GM19099 (cell line): ENCODE measurements around the gene SVOPL.

Experiments used
- POLR2A ChIP-seq: IDR thresholded peaks from 3 replicates; pipeline ENCODE4 v1.6.1; 2011; ENCODE audit warnings: low read depth; ENCODE audit not compliant: insufficient read length; ENCODE audit errors: extremely low read depth

SVOPL gene, protein sequence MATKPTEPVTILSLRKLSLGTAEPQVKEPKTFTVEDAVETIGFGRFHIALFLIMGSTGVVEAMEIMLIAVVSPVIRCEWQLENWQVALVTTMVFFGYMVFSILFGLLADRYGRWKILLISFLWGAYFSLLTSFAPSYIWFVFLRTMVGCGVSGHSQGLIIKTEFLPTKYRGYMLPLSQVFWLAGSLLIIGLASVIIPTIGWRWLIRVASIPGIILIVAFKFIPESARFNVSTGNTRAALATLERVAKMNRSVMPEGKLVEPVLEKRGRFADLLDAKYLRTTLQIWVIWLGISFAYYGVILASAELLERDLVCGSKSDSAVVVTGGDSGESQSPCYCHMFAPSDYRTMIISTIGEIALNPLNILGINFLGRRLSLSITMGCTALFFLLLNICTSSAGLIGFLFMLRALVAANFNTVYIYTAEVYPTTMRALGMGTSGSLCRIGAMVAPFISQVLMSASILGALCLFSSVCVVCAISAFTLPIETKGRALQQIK

DNA sequence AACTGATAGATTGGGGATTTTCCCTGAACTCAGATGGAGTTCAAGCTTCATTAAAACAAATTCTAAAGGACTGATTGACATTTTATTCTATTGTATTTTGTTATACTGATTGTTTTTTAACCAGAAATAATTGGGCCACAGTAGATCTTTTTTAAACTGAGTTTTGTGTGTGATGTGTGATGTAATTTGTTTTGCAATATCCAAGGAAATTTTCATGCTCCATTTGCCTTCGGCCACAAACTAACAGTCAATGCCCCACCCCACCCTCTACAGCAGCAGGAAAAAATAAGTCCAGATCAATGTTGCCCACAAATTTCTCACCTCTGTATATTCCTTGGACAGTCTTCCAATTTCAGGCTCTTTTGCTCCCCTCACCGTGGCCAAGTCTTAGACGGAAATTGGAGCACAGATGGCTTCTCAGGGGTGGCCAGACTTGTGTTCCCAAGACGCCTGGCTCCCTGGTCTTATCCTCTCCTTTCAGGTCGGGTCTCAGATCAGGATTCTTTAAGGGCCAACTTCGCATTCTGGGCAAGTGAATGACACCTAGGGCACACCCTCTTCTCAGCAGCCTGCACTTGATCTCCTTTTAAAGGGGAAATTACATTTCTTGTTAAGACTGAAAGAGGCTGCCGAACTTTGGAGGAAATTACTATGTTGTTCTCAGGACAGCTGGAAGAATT lies at the start of gene SVOPL:
Gene SVOPL, minus strand, starts transcription at position 506 of the 680 bp plus-strand sequence. CDS start 22,317 bp downstream, outside the sequence.
- TF ChIP-seq POLR2A = no peak

DNA sequence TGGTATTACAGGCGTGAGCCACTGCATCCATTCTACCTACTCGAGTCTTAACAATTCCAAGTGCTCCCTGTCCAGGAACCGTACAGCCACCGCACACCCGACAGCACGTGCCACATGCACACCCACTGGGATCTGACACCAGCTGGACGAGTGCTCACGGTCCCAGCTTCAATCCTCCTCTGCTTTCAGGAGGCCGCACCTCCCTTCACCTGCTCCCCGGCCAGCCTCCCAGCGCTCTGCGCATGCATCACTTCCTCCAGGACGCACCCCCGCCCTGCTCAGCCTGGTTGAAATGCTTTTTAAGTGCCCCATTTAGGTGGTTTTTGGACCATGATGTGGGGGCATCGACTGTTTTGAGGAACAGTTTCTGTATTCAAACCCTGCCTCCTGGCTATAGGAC lies 49.3 kb upstream of the SVOPL start:
- no peak for TF ChIP-seq POLR2A

DNA sequence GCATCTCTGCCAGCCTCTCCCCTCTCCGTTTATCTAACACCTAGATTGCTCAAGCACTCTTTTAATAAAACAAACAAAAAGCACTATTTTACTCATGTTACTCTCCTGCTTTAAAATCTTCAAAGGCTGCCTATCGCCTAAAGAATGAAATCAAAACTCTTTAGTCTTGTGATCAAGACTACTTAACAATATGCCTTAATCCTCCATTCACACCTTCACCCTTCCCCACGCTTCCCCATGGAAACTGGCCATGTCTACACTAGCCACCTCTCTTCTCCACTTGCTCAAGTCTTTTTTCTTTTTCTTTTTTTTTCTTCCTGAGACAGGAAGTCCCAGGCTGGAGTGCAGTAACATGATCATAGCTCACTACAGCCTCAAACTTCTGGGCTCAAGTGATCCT lies 48.8 kb upstream of the SVOPL start:
- TF ChIP-seq POLR2A = no peak

DNA sequence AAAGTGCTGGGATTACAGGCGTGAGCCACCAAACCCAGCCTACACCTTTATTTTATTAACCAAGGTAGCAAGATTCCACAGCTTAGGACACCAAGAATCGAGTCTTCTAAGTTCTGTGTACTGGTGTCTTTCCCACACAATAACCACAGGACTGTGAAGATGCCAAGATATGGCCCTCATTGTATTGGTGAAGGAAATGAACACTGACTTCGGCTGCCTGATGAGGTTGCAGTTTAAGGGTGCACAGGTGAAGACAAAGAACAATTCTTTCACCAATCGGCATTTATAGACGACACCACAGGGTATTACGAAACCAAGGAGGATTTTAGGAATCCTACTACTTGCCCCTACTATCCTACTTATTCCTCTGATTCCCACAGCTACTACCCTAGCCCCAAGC lies 47.5 kb upstream of the SVOPL start:
- TF ChIP-seq POLR2A = no peak

DNA sequence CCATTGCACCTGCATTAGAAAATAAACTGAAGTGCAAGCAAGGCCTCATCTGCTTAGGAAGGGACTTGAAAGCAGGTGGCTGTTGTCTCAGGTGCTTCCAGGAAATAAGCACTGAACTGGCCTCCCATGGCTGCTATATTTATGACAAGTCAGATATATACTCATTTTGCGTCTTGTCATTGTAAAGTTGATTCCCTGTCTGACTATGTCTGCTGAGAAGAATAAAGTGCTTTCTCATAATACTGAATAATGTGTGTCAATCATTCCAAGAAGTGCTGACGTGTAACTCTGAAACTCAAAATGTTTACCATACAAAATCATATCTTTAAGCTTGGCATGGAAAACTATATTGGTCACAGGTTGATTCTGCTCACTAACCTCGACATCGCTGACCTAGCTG lies 44.9 kb upstream of the SVOPL start:
- no peak for TF ChIP-seq POLR2A

DNA sequence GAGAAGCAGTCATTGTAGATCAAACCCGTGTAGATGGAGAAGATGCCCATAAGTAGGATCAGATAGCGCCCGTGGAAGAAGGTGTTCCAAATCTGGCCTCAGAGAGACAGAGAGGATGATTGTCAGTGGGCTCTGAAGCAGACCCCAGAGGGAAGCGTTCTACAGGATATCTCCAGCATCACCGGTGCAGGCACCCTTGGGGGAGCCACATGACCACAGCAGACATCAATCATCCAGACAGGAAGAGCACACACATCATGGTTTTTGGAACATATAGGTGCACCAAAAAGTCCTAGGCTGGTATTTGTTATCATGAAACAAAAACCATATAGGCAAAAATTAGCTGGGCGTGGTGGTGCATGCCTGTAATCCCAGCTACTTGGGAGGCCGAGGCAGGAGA lies 44.0 kb upstream of the SVOPL start:
- TF ChIP-seq POLR2A = no peak

DNA sequence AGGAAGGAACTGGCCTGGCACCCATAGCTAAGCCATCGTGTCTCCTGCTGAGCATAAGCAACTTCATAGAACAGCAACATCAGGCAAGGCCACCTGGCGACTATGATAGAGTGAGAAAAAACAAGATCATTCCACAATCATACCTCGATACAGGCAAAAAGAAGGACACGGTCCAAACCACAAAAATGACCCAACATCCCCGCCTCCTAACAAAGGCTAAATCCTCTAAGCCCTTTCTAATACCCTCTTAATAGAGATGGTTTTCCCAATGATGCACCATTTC lies 40.2 kb upstream of the SVOPL start:
- TF ChIP-seq POLR2A = no peak

DNA sequence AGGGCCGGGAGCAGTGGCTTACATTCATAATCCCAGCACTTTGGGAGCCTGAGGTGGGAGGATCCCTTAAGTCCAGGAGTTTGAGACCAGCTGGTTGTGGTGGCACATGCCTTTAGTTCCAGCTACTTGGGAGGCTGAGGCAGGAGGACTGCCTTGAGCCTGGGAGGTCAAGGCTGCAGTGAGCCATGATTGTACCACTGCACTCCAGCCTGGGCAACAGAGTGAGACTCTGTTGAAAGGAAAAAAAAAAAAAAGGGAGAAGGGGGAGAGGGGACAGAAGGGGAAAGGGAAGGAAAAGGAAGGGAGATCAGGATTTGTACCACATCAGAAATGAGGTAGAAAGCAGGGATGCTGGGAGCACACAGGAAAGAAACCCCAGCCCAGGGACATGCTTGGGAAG lies 38.7 kb upstream of the SVOPL start:
- no peak for TF ChIP-seq POLR2A

DNA sequence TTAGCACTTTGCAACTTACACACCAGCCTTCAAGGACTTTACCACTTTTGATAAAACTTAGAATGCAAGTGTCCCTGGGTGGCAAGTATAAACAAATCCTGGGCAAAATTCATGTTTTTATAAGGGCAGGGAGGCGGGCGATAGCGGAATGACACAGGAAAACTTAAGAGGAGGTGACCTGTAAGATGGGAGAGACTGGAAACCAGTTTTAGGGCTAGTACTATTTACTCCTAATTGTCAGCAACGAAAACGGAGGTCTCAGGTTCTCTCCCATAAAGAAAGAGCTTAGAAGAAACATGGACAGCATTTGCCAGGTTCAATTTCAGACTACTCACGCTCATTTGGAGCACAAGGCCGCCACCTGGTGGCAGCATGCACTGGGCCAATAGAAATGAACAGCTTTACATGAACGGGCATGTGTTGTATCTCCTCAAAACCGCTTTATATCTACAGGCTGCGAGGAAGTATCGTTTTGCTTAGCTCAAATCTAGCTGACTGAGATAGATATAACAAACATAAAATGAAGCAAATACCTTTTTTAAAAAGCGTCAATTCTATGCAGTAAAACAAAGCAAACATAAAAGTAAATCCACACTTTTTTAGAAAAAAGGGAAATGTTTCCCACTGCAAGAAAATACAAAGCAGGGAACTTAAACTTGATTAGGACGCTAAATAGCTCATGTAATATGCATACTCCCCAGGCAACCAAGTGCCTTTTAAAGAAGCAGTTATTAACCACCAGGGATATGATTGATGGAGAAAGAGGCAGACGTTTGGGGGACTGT lies 37.6 kb upstream of the SVOPL start:
- TF ChIP-seq POLR2A = no peak

DNA sequence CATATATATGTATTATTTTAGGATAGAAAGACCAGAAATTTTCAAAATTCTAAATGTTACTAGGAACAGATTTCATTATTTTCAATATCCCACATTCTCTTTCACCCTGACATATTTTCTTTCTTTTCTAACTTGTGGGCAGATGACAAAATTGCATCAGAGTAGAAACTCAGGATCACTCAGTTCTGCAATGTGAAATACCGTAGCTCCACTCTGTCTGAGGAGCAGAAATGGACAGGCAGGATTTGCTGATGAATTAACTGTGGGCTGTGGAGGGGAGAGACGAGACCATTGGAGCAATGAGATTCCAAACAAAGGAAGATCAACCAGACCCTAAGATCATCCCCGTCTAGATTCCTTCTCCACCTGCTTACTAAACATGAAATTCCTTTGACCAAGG lies 37.0 kb upstream of the SVOPL start:
- TF ChIP-seq POLR2A = no peak

DNA sequence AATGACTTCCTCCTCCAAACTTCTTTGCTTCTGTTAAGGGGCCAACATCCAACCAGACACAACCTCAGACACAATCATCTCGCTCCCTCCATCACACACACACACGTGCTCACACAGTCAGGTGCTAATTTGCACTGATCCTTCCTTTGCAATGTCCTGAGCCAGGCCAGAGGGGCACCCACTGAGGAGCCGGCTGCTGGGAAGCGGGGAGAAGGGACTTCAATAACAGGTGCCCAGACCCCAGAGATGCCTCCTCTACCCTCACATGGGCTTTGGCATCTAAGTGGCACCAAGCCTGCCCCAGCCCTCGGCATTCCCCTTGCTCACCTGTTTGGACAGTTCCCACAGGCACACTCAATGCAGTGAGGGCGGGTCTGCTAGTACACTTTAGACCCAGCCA lies 34.2 kb upstream of the SVOPL start:
- no peak for TF ChIP-seq POLR2A

DNA sequence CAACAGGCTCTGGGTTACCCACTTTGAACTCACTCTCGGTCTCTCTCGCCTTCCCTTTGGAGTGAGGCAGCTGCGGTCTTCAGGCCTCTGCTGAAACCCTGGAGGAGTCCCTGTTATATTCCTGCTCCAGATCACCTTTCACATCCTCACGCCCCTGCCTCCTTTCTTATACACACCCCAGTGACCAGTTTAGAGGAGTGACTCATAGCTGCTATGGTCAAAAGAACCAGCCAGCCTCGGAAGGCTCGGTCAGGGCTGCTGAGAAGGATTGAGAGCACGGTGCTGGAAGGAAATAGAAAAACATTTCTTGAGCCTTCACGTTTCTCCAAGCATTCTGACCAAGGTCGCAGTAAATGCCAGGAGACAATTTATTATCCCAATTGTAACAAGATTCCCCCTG lies 28.3 kb upstream of the SVOPL start:
- no peak for TF ChIP-seq POLR2A

DNA sequence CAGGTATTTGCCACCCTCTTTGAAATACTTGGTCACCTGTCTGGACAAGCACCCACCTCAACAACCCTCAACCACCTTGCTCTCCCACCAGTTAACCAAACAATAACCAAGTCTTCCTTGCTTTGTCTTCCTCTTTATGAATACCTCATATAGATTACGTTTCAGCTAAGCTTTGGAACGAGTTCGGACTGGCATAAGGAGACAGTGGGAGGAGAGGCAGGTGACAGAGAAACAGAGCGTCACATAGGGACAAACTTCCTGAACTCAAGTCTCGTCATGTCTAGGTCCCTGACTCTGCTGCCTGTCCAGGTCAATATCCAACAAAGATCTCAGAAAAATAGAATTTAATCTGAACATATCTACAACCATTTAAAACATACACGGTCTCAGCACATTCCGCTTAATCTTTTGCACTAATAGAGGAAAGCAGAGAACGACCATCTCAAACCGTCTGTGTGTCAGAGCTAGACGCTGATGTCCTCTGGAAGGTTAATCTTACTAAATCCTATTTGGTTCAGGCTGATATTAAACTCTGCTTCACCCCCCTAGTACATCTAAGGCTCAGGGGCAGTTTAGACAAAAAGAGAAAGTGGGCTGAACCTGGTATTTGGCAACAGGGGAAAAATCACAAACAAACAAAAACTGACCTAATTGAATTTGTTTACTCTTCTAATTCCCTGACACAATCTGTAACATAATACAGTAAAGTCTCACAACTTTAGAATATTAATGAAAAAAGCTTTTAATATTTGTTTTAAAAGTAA lies 26.4 kb upstream of the SVOPL start:
- no peak for TF ChIP-seq POLR2A

DNA sequence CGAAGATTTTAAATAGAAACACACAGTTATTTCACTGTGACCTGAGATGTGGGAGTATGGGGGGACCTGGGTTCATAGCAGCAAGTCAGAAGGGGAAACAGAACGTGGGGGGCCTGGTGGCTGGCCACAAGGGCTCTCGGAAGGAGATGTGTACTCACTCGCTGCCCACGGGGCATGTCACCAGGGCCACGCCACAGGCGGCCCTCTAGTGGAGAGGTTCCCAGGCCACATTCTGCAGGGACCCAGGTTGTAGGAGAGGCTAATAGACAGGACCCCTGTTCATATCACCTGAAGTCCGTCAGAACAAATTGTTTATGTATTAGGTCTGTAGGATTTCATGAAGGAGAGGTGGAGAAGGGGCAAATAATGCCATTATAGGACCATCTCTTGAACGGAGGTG lies 25.1 kb upstream of the SVOPL start:
- TF ChIP-seq POLR2A = no peak

DNA sequence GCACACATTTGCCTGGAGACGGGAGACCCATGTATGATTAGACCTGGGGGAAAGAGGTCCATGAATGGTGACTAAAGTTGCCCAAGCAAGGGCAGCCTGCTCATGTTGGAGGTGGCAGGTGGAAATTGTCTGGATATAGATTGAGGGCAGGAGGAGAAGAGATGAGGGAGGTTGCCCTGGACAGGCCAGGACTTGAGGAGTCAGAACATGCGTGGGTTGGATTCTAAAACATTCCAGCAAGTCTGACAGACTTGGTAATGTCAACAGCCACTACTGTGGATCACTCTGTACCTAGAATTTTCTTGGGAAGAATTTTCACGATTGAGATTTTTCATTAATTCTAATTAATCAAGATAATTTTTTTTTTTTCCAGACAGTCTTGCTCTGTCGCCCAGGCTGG lies 19.1 kb upstream of the SVOPL start:
- TF ChIP-seq POLR2A = no peak
